HG03135 (cell line): Measurements from ENCODE around the gene FAM184B.
A peak's percentile ranks its signal among the peaks of the same experiment; 100 is the strongest.
"Not testable (repeated sequence)": the region's sequence is repeated elsewhere in the genome, so short reads cannot be mapped to it uniquely, and the experiment has no call there.

Experiments used
- ATAC-seq: cut with Tn5 transposase; IDR thresholded peaks from one replicate; pipeline ENCODE4 v1.9.1; 2021; ENCODE audit warnings: mild to moderate bottlenecking, moderate library complexity; ENCODE audit not compliant: unreplicated experiment

FAM184B gene

GRCh38 chr4:17690135-17690534 lies 91.3 kb downstream of the FAM184B start:
- no peak for ATAC-seq

GRCh38 chr4:17688011-17688441 lies 93.4 kb downstream of the FAM184B start:
- no peak for ATAC-seq

GRCh38 chr4:17687237-17687857 lies 94.1 kb downstream of the FAM184B start:
- no peak for ATAC-seq

GRCh38 chr4:17684648-17685047 lies 96.8 kb downstream of the FAM184B start:
- ATAC-seq, result not testable (repeated sequence)

- ATAC-seq, result no peak
Measured at GRCh38 chr4:17682222-17682566, 99.2 kb downstream of the FAM184B start.

GRCh38 chr4:17681281-17682221 lies 99.9 kb downstream of the FAM184B start:
- ATAC-seq, result no peak

GRCh38 chr4:17680559-17681280 lies 100.7 kb downstream of the FAM184B start:
- ATAC-seq, result no peak

GRCh38 chr4:17670423-17670822 lies 111.0 kb downstream of the FAM184B start:
- ATAC-seq, result no peak

GRCh38 chr4:17667653-17668201 lies 113.7 kb downstream of the FAM184B start:
- ATAC-seq, result no peak

GRCh38 chr4:17667253-17667652 lies 114.2 kb downstream of the FAM184B start:
- no peak for ATAC-seq

GRCh38 chr4:17665852-17666251 lies 115.6 kb downstream of the FAM184B start:
- no peak for ATAC-seq

GRCh38 chr4:17665346-17665745 lies 116.1 kb downstream of the FAM184B start:
- ATAC-seq, result no peak

- ATAC-seq, result peak; percentile 96
Measured at GRCh38 chr4:17664755-17665154, 116.7 kb downstream of the FAM184B start.

- ATAC-seq, result no peak
Measured at GRCh38 chr4:17662694-17663093, 118.7 kb downstream of the FAM184B start.

- not testable (repeated sequence) for ATAC-seq
Measured at GRCh38 chr4:17659196-17659595, 122.2 kb downstream of the FAM184B start.

- no peak for ATAC-seq
Measured at GRCh38 chr4:17657849-17658248, 123.6 kb downstream of the FAM184B start.

- no peak for ATAC-seq
Measured at GRCh38 chr4:17657090-17657489, 124.3 kb downstream of the FAM184B start.

- no peak for ATAC-seq
Measured at GRCh38 chr4:17654701-17655100, 126.7 kb downstream of the FAM184B start.

GRCh38 chr4:17650406-17650805 lies 131.0 kb downstream of the FAM184B start:
- no peak for ATAC-seq

- ATAC-seq, result no peak
Measured at GRCh38 chr4:17647927-17648326, 133.5 kb downstream of the FAM184B start.

- no peak for ATAC-seq
Measured at GRCh38 chr4:17647176-17647806, 134.1 kb downstream of the FAM184B start.
